SH-SY5Y (cell line): ENCODE measurements around the gene SHH.

Experiments used
- GATA2 ChIP-seq: IDR thresholded peaks from 2 replicates; pipeline ENCODE4 v1.6.1; 2011; ENCODE audit warnings: mild to moderate bottlenecking, low read depth, low read length
- GATA3 ChIP-seq: IDR thresholded peaks from 2 replicates; pipeline ENCODE4 v1.6.1; 2011; ENCODE audit warnings: low read depth, mild to moderate bottlenecking, low read length, moderate library complexity

- TF ChIP-seq GATA3 (no peak), GATA2 (no peak)
These were observed 23.1 kb downstream of the SHH start for GRCh38 chr7:155789001-155789725.
